Measurements from ENCODE around the gene UMOD.

DNA sequence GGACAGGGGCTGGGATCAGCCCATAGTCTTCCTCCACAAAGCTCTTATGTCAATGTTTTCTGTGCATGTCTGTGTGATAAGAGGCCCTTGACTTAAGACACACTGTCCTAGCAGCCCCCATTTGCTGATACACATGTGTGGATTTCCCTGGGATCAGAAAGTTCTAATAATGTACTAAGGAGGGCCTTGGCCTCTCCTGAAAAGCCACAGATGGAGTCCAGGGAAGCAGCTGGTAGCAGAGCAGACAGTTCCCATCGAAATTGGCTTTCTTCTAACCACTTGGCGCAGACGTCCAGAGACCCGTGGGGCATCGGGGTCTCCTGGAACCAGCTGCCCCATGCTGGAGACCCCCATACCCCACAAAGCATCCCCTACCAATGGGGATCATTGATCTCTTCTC, 20.9 kb downstream of the UMOD start:
- TF ChIP-seq TAF1 (IDR thresholded peaks at IDR 0.05; ENCODE audit: low read depth): no peak
- no peak for TF ChIP-seq NFIC (IDR thresholded peaks at IDR 0.05)

Data from Ishikawa (cell line).